ENCODE measurements around the gene KREMEN1. TPM values are rescaled to one million over a fixed set of nuclear protein-coding genes. Genes with fewer than 3 reads are reported as not detected.

Gene KREMEN1
- total RNA-seq, 1 experiment from 2014 or later, result 2.2 TPM

GRCh38 chr22:29078036-29078868 is 5.4 kb downstream of the KREMEN1 start:
- no peak for TF ChIP-seq POLR2AphosphoS5 (IDR thresholded peaks at IDR 0.05; ENCODE audit: low read depth, low read length)
- no peak for TF ChIP-seq CTCF (IDR thresholded peaks at IDR 0.05)
- TF ChIP-seq SIN3A (IDR thresholded peaks at IDR 0.05; ENCODE audit: borderline replicate concordance, insufficient read depth, low read depth, low read length), result no peak
- TF ChIP-seq REST (IDR thresholded peaks at IDR 0.05; ENCODE audit: insufficient read depth in 1 of 2, low read depth in 2 of 2, low read length in 1 of 2), result no peak
- no peak for TF ChIP-seq TCF7L2 (IDR thresholded peaks at IDR 0.05; ENCODE audit: low read depth, low read length)
- no peak overlapping the region for H3K4me3 ChIP-seq (ENCODE audit: low read depth in 2 of 2, low read length in 2 of 2)
- ChIA-PET CTCF (no interaction called here), POLR2A (no interaction called here)
- BruUV-seq (replicated peaks), result no TSS peak
- intact Hi-C loops (cut with micrococcal nuclease; ENCODE audit: unreplicated experiment), result no loop called here
- no peaks in the 10 kb centered on the region for H3K27me3 ChIP-seq (ENCODE audit: control insufficient read depth, insufficient read depth, low read length)
- in situ Hi-C loops (cut with HindIII; ENCODE audit: low pct_unique_long_range_greater_than_20kb, low sequenced_read_pairs), result no loop called here
- H3K9me3 ChIP-seq (ENCODE audit: control insufficient read depth, insufficient read depth, low read depth, low read length), result no peaks in the 10 kb centered on the region
- peaks cover 4% of the 10 kb centered on the region; the same call in 1 of the 2 replicates for H3K36me3 ChIP-seq (ENCODE audit: control insufficient read depth, insufficient read depth, low read length)
- H3K4me1 ChIP-seq (ENCODE audit: control insufficient read depth, insufficient read depth, low read length), result no peaks in the 10 kb centered on the region
- no peak overlapping the region for H3K27ac ChIP-seq (ENCODE audit: low read length)
- ATAC-seq, result no peak
- DNase-seq (ENCODE audit: low read depth, low spot score), result no peak

GRCh38 chr22:29078869-29079207 is 6.0 kb downstream of the KREMEN1 start:
- in situ Hi-C loops (cut with HindIII; ENCODE audit: low pct_unique_long_range_greater_than_20kb, low sequenced_read_pairs), result no loop called here
- ChIA-PET CTCF (no interaction called here), POLR2A (no interaction called here)
- ATAC-seq (no peak), DNase-seq (ENCODE audit: low read depth, low spot score) (no peak)
- Histone ChIP-seq H3K36me3 (ENCODE audit: control insufficient read depth, insufficient read depth, low read length) (no peaks in the 10 kb centered on the region), H3K27ac (ENCODE audit: low read length) (no peak overlapping the region), H3K4me1 (ENCODE audit: control insufficient read depth, insufficient read depth, low read length) (no peaks in the 10 kb centered on the region), H3K9me3 (ENCODE audit: control insufficient read depth, insufficient read depth, low read depth, low read length) (no peaks in the 10 kb centered on the region), H3K4me3 (ENCODE audit: low read depth in 2 of 2, low read length in 2 of 2) (no peak overlapping the region), H3K27me3 (ENCODE audit: control insufficient read depth, insufficient read depth, low read length) (no peaks in the 10 kb centered on the region)
- intact Hi-C loops (cut with micrococcal nuclease; ENCODE audit: unreplicated experiment), result no loop called here
- BruUV-seq (replicated peaks), result no TSS peak
- no peak for TF ChIP-seq SIN3A (IDR thresholded peaks at IDR 0.05; ENCODE audit: borderline replicate concordance, insufficient read depth, low read depth, low read length)
- no peak for TF ChIP-seq TCF7L2 (IDR thresholded peaks at IDR 0.05; ENCODE audit: low read depth, low read length)
- TF ChIP-seq CTCF (IDR thresholded peaks at IDR 0.05), result no peak
- no peak for TF ChIP-seq POLR2AphosphoS5 (IDR thresholded peaks at IDR 0.05; ENCODE audit: low read depth, low read length)
- TF ChIP-seq REST (IDR thresholded peaks at IDR 0.05; ENCODE audit: insufficient read depth in 1 of 2, low read depth in 2 of 2, low read length in 1 of 2), result no peak
